Measurements from ENCODE around the gene HOXC6. TPM values are rescaled to one million over a fixed set of nuclear protein-coding genes. Genes with fewer than 3 reads are reported as not detected.

HOXC6 gene
- total RNA-seq, 2 experiments from 2014 or later = not detected

GRCh38 chr12:54055552-54055951 lies 27.3 kb downstream of the HOXC6 start:
- CTCF ChIA-PET = interaction anchor here (0.8 to 1.6 kb wide), 4 partner anchors 22 to 310 kb away, joined by 3 to 4 read pairs (median 4); no protein-coding TSS in a partner anchor
- POLR2A ChIA-PET = no interaction called here
- no peak overlapping the region for H3K4me3 Mint-ChIP-seq

GRCh38 chr12:54056110-54056509 lies 27.9 kb downstream of the HOXC6 start:
- H3K4me1 Mint-ChIP-seq (ENCODE audit: low read depth) = peaks cover 21% of the 10 kb centered on the region
- peaks cover 59% of the 10 kb centered on the region for H3K27me3 Mint-ChIP-seq
- CTCF ChIA-PET = interaction anchor here (0.8 to 1.6 kb wide), 5 partner anchors 23 to 310 kb away, joined by 3 to 4 read pairs (median 4); no protein-coding TSS in a partner anchor
- POLR2A ChIA-PET = no interaction called here
- intact Hi-C loops (cut with micrococcal nuclease) = no loop called here
- ATAC-seq (no peak), DNase-seq (no peak)
- no peaks in the 10 kb centered on the region for H3K36me3 Mint-ChIP-seq (ENCODE audit: low read depth)
- TF ChIP-seq CTCF (IDR thresholded peaks at IDR 0.05) = no peak
- H3K9me3 Mint-ChIP-seq = no peaks in the 10 kb centered on the region
- no peak overlapping the region for H3K4me3 Mint-ChIP-seq
- no peak overlapping the region for H3K27ac Mint-ChIP-seq

More at GRCh38 chr12:54055552-54055951, 27.3 kb downstream of the HOXC6 start:
- DNase-seq (no peak), ATAC-seq (no peak)
- Mint-ChIP-seq H3K4me1 (ENCODE audit: low read depth) (peaks cover 22% of the 10 kb centered on the region), H3K9me3 (no peaks in the 10 kb centered on the region), H3K27ac (no peak overlapping the region), H3K27me3 (peaks cover 58% of the 10 kb centered on the region), H3K36me3 (ENCODE audit: low read depth) (no peaks in the 10 kb centered on the region)
- intact Hi-C loops (cut with micrococcal nuclease) = no loop called here
- no peak for TF ChIP-seq CTCF (IDR thresholded peaks at IDR 0.05)

DNA sequence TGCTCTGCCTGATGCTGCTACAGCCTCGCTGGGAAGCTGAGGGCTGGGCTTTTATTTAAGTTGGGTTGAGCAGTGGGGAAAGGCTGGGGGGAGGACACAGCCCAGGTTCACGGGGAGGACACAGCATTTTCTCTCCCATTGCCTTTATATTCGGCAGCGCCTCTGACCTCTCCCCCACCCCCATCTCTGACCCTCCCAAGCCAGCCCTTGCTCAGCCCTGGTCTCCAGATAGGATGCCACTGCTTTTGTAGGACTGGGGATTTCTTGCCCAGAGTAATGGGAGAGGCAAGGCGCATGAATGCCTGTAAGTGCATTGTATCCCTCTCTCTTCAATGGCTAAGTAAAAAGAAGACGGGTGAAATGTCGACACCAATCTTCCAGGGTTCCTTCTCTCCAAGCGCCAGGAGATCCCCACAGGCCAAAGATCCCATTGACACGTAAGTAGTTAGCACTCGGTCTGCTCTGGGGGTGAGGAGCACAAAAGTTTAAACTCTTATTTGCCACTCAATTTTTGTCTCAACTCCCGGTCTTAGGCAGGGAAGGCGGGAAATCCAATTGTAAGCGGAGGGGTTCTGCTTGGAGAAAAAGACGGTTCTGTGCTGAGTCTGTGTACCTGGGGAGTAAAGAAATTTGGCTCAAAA lies 30.0 kb downstream of the HOXC6 start:
- ATAC-seq (no peak), DNase-seq (no peak)
- Mint-ChIP-seq H3K27ac (no peak overlapping the region), H3K4me3 (no peak overlapping the region), H3K4me1 (ENCODE audit: low read depth) (peaks cover 7% of the 10 kb centered on the region), H3K27me3 (peaks cover 62% of the 10 kb centered on the region), H3K36me3 (ENCODE audit: low read depth) (no peaks in the 10 kb centered on the region), H3K9me3 (no peaks in the 10 kb centered on the region)
- no peak for TF ChIP-seq CTCF (IDR thresholded peaks at IDR 0.05)
- POLR2A ChIA-PET = no interaction called here
- CTCF ChIA-PET = interaction anchor here (1.1 kb wide), 1 partner anchor 143 kb away, joined by 3 read pairs; no protein-coding TSS in a partner anchor
- intact Hi-C loops (cut with micrococcal nuclease) = no loop called here

DNA sequence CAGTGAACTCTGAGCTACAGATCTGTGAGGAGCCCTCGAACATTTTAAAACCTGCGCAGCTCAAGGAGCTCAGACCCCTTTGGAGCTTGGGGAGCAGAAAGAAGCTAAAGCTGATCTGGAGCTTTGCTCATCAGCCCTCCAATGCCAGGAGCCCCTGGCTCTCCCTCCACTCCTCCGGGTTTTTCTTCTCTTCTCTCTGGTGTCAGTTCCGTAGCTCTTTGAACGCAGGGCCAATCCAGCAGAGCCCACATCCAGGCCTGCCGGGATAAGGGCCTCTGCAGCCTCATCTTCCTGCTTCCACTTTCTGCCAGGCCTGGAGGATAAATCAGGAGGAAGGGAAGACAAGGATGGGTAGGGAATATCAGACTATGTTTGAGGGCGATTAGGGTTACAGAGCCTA lies 31.4 kb downstream of the HOXC6 start:
- ChIA-PET CTCF (interaction anchor here (0.6 to 1.4 kb wide), 4 partner anchors 28 to 468 kb away, joined by 3 to 5 read pairs (median 4); no protein-coding TSS in a partner anchor), POLR2A (no interaction called here)
- Mint-ChIP-seq H3K36me3 (ENCODE audit: low read depth) (no peaks in the 10 kb centered on the region), H3K27me3 (peaks cover 58% of the 10 kb centered on the region), H3K4me3 (no peak overlapping the region), H3K27ac (no peak overlapping the region), H3K9me3 (no peaks in the 10 kb centered on the region), H3K4me1 (ENCODE audit: low read depth) (peaks cover 2% of the 10 kb centered on the region)
- TF ChIP-seq CTCF (IDR thresholded peaks at IDR 0.05) = no peak
- intact Hi-C loops (cut with micrococcal nuclease) = no loop called here
- no peak for ATAC-seq
- DNase-seq = no peak

DNA sequence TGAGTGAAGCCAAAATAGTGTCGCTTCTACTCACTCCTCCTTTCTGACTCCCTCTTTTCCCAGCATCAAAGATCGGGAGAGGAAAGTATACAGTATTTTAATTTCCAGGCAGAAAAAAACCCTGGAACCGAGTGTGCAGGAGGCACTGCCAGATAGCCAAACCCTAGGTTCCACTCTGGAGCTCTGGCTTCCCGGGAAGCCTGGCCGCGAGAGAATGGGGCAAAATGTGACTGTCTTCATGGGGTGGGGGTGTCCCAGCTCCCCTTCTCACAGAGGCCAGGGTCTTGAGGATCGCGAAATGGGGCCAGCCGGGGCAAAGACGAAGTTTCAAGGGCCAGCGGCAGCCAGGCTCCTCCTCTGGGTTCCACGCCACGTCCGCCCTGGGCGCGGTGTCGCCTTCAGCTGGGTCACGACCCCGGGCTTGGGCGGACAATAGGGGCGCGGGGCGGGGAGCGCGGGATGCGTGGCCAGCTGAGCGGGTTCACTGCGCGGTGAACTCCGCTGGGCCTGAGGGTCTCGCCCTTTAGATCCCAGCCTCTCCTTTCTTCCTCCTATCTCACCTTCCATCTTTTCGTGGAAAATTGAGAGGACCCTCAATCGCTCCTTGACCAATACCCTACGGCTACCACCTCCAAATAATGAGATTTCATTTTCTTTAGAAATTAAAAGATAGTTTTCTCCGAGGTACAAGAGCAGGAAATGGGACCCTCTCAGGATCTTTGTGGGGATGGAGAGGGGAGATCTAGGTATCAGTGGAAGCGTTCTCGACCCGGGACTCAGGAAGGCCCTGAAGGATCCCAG lies 32.1 kb downstream of the HOXC6 start:
- Mint-ChIP-seq H3K36me3 (ENCODE audit: low read depth) (no peaks in the 10 kb centered on the region), H3K9me3 (no peaks in the 10 kb centered on the region), H3K27me3 (peaks cover 56% of the 10 kb centered on the region), H3K4me1 (ENCODE audit: low read depth) (no peaks in the 10 kb centered on the region), H3K27ac (no peak overlapping the region), H3K4me3 (no peak overlapping the region)
- TF ChIP-seq CTCF (IDR thresholded peaks at IDR 0.05) = no peak
- ChIA-PET CTCF (interaction anchor here (1.3 to 1.4 kb wide), 2 partner anchors 28 to 54 kb away, joined by 4 to 5 read pairs; no protein-coding TSS in a partner anchor), POLR2A (no interaction called here)
- no peak for ATAC-seq
- DNase-seq = no peak
- intact Hi-C loops (cut with micrococcal nuclease) = no loop called here
